ENCODE results near the gene NFIX. TPM values are rescaled to one million over a fixed set of nuclear protein-coding genes. Genes with fewer than 3 reads are reported as not detected.

NFIX gene
- total RNA-seq, 2 experiments from 2014 or later: 3.0 to 3.3 TPM

DNA sequence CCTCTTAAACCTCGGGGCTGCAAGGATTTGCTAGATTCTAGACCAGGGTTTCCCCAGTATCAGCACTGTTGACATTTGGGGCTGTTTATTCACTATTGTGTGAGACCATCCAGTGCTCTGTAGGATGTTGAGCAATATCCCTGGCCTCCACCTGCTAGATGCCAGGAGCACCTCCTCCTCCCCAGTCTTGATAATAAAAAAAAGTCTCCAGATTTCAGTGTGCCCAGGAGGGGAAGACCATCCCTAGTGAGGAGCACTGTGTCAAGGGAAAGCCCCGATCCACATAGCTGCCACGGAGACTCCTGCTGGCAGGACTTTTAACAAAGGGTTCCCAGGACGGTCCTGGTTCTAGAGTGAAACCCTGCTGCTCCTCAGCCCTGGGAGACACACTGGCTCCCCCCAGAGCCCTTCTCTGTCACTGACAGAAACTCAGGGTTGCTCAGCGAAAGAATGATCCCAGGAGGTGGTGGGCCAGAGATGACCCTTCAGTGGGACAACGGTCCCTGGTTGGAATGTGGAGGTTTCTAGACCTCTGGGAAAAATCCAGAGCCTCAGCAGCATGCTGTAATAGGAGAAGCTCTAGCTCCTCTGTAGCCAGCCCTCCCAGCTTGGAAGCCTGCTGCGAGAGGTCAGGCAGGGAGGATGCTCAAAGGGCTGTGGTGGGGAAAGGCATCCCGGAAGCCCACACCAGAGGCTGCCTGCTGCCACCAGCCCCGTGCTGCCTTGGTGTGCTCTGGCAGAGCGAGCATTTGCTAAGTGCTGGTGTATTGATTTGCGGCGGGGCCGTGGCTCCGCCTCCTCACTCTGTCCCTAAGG is 87.1 kb downstream of the NFIX start:
- intact Hi-C loops (cut with DNase I, micrococcal nuclease): no loop called here
- CTCF ChIA-PET: no interaction called here
- TF ChIP-seq, protein P1, sequence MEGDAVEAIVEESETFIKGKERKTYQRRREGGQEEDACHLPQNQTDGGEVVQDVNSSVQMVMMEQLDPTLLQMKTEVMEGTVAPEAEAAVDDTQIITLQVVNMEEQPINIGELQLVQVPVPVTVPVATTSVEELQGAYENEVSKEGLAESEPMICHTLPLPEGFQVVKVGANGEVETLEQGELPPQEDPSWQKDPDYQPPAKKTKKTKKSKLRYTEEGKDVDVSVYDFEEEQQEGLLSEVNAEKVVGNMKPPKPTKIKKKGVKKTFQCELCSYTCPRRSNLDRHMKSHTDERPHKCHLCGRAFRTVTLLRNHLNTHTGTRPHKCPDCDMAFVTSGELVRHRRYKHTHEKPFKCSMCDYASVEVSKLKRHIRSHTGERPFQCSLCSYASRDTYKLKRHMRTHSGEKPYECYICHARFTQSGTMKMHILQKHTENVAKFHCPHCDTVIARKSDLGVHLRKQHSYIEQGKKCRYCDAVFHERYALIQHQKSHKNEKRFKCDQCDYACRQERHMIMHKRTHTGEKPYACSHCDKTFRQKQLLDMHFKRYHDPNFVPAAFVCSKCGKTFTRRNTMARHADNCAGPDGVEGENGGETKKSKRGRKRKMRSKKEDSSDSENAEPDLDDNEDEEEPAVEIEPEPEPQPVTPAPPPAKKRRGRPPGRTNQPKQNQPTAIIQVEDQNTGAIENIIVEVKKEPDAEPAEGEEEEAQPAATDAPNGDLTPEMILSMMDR (IDR thresholded peaks at IDR 0.05): no peak
- no peak overlapping the region for H3K27ac Mint-ChIP-seq
- H3K4me3 ChIP-seq (ENCODE audit: low read length): no peak overlapping the region
- ATAC-seq (ENCODE audit: poor library complexity) (no peak), DNase-seq (no peak)
- H3K9me3 ChIP-seq (ENCODE audit: control insufficient read depth in 1 of 2, insufficient read depth in 1 of 2, low read length in 2 of 2): no peaks in the 10 kb centered on the region
- H3K4me3 Mint-ChIP-seq: no peak overlapping the region
- POLR2A ChIA-PET: no interaction called here
- H3K36me3 ChIP-seq (ENCODE audit: insufficient read depth, low read length): no peaks in the 10 kb centered on the region
- no peak overlapping the region for H3K27ac ChIP-seq (ENCODE audit: low read depth in 1 of 2, low read length in 2 of 2)
- H3K27me3 Mint-ChIP-seq: no peaks in the 10 kb centered on the region
- no peaks in the 10 kb centered on the region for H3K36me3 Mint-ChIP-seq (ENCODE audit: low read depth)
- H3K4me1 ChIP-seq (ENCODE audit: insufficient read depth, low read length): peaks cover 12% of the 10 kb centered on the region
- no peaks in the 10 kb centered on the region for H3K27me3 ChIP-seq (ENCODE audit: control insufficient read depth in 1 of 2, insufficient read depth in 2 of 2, low read length in 2 of 2)
- no peaks in the 10 kb centered on the region for H3K4me1 Mint-ChIP-seq (ENCODE audit: low read depth)
- no peaks in the 10 kb centered on the region for H3K9me3 Mint-ChIP-seq

DNA sequence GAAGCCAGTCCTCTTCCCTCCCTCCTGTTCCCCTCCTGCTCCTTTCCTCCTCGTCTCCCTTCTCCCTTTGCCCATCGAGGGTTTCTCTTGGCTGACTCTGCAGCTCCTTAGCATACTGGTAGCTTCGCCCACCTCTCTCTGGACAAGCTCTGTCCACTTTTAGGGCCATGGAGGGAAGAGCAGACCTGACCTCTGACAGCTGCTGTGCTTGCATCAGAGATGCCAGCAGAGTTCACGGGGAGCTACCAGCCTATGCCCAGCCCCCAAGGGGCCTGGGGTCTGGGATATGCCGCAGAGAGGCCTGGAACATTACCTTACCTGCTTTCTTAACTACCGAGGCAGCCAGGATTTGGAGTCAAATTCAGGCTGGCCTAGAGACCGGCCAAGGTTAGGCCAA is 87.7 kb downstream of the NFIX start:
- Histone ChIP-seq H3K36me3 (ENCODE audit: insufficient read depth, low read length) (no peaks in the 10 kb centered on the region), H3K4me1 (ENCODE audit: insufficient read depth, low read length) (peaks cover 12% of the 10 kb centered on the region), H3K27ac (ENCODE audit: low read depth in 1 of 2, low read length in 2 of 2) (no peak overlapping the region), H3K4me3 (ENCODE audit: low read length) (no peak overlapping the region), H3K27me3 (ENCODE audit: control insufficient read depth in 1 of 2, insufficient read depth in 2 of 2, low read length in 2 of 2) (no peaks in the 10 kb centered on the region), H3K9me3 (ENCODE audit: control insufficient read depth in 1 of 2, insufficient read depth in 1 of 2, low read length in 2 of 2) (no peaks in the 10 kb centered on the region)
- TF ChIP-seq, protein P1 (IDR thresholded peaks at IDR 0.05): no peak
- Mint-ChIP-seq H3K36me3 (ENCODE audit: low read depth) (no peaks in the 10 kb centered on the region), H3K27me3 (no peaks in the 10 kb centered on the region), H3K4me1 (ENCODE audit: low read depth) (no peaks in the 10 kb centered on the region), H3K9me3 (no peaks in the 10 kb centered on the region), H3K27ac (no peak overlapping the region), H3K4me3 (no peak overlapping the region)
- CTCF ChIA-PET: no interaction called here
- intact Hi-C loops (cut with DNase I, micrococcal nuclease): no loop called here
- no peak for ATAC-seq (ENCODE audit: poor library complexity)
- no peak for DNase-seq
- POLR2A ChIA-PET: no interaction called here

DNA sequence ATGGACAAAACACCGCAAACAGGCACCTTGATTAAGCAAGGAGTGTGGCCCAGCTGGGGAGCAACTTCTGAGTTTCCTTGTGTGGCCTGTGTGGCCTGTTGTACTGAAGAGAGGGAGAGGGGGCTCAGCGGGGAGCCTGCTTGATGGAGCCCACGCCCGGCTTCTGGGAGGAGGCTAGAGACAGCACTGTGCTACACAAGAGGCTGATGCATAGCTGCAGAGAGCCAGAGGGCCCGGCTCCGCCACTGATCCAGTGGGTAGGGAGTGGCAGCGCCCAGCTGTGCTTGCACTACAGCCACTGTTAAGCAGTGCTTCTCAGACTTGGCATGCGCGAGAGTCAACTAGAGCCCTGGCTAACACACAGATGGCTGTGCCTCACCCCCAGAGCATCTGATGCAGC is 88.4 kb downstream of the NFIX start:
- POLR2A ChIA-PET: no interaction called here

More for the DNA sequence above, 88.4 kb downstream of the NFIX start:
- peaks cover 12% of the 10 kb centered on the region for H3K4me1 ChIP-seq (ENCODE audit: insufficient read depth, low read length)
- H3K36me3 ChIP-seq (ENCODE audit: insufficient read depth, low read length): no peaks in the 10 kb centered on the region
- no peak overlapping the region for H3K27ac ChIP-seq (ENCODE audit: low read depth in 1 of 2, low read length in 2 of 2)
- no peaks in the 10 kb centered on the region for H3K27me3 ChIP-seq (ENCODE audit: control insufficient read depth in 1 of 2, insufficient read depth in 2 of 2, low read length in 2 of 2)
- Mint-ChIP-seq H3K36me3 (ENCODE audit: low read depth) (no peaks in the 10 kb centered on the region), H3K27me3 (no peaks in the 10 kb centered on the region), H3K4me1 (ENCODE audit: low read depth) (no peaks in the 10 kb centered on the region), H3K27ac (no peak overlapping the region), H3K9me3 (no peaks in the 10 kb centered on the region), H3K4me3 (no peak overlapping the region)
- DNase-seq (no peak), ATAC-seq (ENCODE audit: poor library complexity) (no peak)
- intact Hi-C loops (cut with DNase I, micrococcal nuclease): no loop called here
- TF ChIP-seq, protein P1 (IDR thresholded peaks at IDR 0.05): no peak
- CTCF ChIA-PET: no interaction called here
- H3K4me3 ChIP-seq (ENCODE audit: low read length): no peak overlapping the region
- H3K9me3 ChIP-seq (ENCODE audit: control insufficient read depth in 1 of 2, insufficient read depth in 1 of 2, low read length in 2 of 2): no peaks in the 10 kb centered on the region
